HuH-7 (cell line): ENCODE results near the gene MEIS2.

Experiments used
- DNase-seq: peaks from one replicate; pipeline ENCODE4 v3.0.0; 2011; ENCODE audit warnings: low spot score

MEIS2 gene

DNA sequence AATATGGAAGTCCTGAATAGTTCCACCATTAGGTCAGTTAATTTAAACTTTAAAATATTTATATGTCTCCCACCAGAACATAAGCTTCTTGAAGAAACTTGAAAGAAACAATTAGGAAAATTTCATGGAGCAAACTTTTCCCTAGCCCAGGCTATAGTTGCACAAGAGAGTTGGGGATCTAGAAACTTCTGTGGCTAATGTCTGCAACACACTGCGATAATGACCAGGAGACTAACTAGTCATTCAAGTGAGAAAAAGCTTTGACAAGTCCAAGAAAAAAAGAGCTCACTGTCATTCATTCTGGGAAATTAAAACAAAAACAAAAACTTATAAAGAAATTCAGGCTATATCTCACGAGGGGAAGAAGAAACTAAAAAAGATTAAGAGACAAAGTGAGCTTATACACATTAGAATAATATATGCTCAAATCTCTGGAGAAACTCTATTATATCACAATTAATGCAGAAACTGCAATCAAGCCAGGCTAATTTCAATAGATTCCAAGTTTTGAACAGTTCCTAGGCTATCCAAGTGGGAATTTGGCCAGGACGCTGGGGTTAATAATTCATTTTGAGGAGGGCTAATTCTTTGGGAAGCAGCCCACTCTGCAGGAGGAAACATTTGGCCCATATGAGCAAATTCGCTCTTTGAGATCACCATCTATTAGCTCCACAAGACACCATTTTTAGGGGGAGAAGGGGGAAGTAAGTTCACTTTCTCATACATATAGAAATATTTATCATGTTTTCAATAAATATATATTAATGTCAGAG is 134.6 kb downstream of the MEIS2 start:
- no peak for DNase-seq

DNA sequence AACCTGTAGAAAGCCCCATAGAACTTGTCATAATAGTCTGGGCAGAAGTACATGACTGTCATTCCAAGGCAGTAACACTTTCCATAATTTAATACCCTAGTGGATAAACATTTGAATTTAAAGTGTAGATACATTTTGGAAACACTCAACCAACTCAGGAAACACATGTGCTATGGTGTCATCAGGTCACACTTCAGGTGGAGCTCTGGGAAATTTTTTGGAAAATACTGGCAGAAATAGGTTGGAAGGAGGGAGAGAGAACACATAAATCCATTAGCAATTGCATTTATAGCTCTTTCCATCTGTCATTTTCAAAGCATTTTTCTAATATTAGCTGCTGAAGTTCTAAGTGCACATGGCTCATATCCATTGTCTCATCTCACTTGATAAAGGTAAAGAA is 135.7 kb downstream of the MEIS2 start:
- DNase-seq = no peak

GRCh38 chr15:36961956-36962355 is 138.4 kb downstream of the MEIS2 start:
- DNase-seq = no peak

DNA sequence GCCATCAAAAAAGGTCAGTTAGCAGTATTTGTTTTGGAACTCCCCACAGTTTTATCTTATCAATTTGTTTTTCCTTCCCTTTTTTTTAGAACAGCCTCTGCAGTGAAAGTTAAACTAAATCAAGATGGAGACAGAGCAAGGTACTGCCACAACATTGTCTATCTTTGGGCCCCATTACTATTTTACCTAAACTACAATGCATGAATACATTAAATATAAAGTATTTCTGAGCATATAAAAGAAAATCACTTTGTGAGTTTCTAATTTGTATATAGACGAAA is 139.5 kb downstream of the MEIS2 start:
- no peak for DNase-seq

GRCh38 chr15:36960179-36960946 is 140.0 kb downstream of the MEIS2 start:
- no peak for DNase-seq

GRCh38 chr15:36959746-36960145 is 140.6 kb downstream of the MEIS2 start:
- DNase-seq = no peak

GRCh38 chr15:36958606-36959005 is 141.7 kb downstream of the MEIS2 start:
- DNase-seq = no peak

DNA sequence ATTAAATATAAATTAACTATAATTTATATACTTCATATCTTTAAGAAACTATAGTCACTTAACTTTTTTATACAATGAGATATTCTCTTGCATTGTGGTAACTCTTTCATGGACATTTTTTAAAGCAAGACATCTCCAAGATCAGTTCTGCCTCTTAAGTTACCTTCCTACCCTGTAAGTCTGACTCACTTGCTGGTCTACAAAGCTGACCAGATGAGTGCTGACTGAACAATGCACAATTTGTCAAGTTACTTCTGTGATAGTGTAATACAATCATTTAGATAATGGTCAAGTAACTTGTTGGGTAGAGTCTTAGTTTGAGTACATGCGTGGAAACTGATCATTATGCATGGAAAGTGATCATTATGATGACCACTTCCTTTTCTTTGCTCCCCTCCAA is 145.9 kb downstream of the MEIS2 start:
- DNase-seq = no peak

DNA sequence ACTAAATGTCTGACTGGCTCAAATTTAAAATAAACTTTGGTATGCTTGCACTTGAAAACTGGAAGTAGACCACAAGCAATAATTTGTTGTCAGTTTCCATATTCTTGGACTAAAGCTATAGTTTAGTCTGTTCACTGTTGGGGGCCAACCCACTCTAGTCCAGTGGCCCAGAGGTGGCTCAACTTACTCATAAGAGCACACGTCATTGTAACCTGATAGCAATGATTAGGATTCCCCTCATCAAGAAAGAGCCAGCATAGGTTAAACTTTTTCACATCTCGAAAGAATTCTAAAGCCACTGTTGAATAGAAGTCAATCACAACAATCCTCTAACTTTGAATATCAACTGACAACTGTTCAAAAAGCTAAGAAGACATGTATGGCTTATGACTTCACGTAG is 147.0 kb downstream of the MEIS2 start:
- DNase-seq = no peak

DNA sequence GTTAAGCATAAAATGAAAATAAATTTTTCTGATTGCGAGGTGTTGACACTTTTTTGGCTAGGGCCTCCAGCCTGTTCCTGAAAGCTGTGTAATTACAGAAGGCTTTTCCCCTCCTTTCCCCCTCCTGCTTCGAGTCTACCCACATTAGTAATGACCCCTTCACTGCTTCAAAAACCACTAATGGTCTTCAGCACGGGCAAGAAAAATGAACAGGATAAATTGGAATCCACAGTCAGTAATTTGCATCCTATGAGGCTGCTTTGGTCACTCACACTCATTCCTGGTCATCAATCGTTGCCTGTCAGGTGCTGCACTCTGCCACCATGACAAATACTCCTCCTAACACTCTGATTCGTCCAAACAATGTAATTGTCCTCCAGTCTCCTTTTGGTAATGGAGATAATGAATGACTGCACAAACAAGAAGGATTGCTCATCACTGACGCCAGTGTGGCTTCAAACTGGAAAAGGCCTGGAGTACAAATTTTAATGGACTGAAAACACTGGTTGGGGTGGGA is 148.6 kb downstream of the MEIS2 start:
- no peak for DNase-seq

DNA sequence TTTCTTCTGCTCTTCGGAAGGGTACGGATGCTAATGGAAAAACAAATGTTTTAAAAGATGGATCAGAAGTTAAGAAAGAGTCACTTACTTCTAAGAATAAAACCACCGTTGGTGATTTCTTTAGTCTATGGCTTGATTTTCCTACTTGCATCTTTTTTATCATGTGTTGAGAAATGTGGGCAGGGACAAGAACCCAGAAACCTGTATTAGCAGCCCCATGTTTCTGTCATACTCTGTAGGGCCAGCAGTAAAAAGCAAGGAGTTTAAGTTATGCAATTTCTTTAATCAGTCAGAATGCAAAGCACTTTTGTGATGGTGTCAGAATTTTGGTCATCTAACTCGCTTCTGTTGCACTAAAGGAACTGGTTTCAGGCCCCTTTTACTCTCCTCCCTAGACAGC is 150.0 kb downstream of the MEIS2 start:
- DNase-seq = no peak

GRCh38 chr15:36948982-36949381 is 151.4 kb downstream of the MEIS2 start:
- DNase-seq = no peak

DNA sequence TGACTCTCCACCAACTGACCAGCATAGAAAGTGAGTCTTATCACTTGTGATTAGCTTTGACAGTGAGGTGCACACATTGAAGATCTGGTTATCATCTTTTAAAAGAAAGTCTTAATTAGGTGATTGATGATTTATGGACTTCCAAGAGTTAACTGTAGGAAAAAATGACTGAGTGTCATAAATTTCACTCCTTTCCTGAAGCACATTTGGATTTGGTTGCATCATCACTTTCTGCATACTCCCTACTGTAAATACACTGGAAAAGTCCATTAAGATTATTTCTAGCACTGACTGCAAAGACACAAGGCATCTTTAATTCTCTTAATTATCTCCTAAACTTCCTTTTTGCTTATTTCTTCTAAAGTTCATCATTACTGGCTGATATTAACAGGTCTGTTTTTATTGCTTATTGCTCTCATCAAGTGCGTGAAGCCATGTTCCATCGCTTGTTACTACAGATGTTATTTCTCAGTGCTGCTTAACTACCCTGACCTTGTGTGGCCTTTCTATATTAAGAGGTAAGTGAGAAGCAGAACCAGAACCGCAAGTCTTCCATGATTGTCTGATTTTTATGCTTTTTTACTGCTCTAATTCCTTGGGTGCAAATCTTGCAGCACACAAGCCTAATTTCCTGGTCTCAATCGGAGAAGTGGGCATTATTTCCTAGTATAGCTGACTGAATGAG is 153.2 kb downstream of the MEIS2 start:
- DNase-seq = no peak

GRCh38 chr15:36944442-36944841 is 155.9 kb downstream of the MEIS2 start:
- DNase-seq = no peak

GRCh38 chr15:36943508-36944361 is 156.6 kb downstream of the MEIS2 start:
- no peak for DNase-seq

- no peak for DNase-seq
Measured at GRCh38 chr15:36942248-36942827, 158.0 kb downstream of the MEIS2 start.

- DNase-seq = no peak
Measured at GRCh38 chr15:36941798-36942197, 158.6 kb downstream of the MEIS2 start.

DNA sequence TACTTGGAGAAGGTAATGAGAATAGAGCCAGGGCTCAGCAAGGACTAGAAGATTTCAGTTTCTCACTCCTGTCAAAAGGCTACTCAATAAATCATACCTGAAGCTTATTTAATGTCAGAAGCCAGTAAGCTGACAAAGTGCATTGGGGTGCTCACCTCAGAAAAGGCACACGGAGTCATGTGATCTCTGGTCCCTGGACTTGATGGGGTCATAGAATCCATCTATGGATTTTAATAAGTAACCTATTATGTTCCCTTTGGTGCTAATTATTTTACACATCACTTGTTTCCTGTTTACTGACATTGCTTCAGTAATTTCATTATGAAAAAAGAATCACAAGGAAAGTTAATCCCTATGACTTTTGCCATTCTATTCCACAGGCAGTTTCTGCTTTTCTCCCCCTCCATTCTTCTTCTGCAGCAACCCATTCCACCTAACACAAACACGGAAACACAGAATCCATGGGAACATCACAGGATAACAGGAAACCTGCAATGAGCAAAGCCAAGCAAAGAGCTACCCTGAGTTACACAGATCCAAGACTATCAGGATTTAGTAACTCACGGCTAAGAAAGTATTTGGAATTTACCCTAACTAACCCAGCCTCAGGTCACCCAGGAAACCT is 159.6 kb downstream of the MEIS2 start:
- no peak for DNase-seq

- DNase-seq = no peak
Measured at GRCh38 chr15:36940219-36940618, 160.1 kb downstream of the MEIS2 start.

GRCh38 chr15:36938764-36939163 is 161.6 kb downstream of the MEIS2 start:
- no peak for DNase-seq

DNA sequence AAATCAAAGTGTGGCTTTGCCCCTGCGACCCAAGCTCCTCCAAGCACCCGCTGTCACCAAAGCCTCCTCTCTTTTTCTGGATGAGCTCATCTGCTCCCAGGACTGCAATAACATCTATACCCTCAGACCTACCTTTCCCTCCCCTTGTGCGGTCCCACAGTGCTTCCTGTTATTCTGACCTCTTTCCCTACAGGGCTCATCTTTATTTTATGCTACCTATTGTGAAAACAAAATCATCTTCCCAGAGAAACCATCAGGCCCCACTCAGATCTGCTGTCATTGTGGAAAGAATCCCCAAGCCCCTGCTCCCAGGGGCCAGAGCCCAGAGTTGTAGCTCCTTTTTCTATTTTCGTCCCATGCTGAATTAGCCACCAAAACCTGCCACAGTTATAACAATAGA is 162.2 kb downstream of the MEIS2 start:
- no peak for DNase-seq
